C4-2B (cell line): ENCODE data around the gene MYO9B.

Experiments
- H3K27ac ChIP-seq: fragments of 450-650 bp; 2 replicates; pipeline ENCODE4 v1.5.1; 2017
- ZFX ChIP-seq: fragments of 450-650 bp; IDR thresholded peaks from 2 replicates; pipeline ENCODE4 v1.6.1; 2017
- TF ChIP-seq, protein P1 (sequence below): fragments of 450-650 bp; conservative IDR thresholded peaks from 2 replicates; pipeline ENCODE4 v1.5.1; 2017; ENCODE audit warnings: mild to moderate bottlenecking

Gene MYO9B

DNA sequence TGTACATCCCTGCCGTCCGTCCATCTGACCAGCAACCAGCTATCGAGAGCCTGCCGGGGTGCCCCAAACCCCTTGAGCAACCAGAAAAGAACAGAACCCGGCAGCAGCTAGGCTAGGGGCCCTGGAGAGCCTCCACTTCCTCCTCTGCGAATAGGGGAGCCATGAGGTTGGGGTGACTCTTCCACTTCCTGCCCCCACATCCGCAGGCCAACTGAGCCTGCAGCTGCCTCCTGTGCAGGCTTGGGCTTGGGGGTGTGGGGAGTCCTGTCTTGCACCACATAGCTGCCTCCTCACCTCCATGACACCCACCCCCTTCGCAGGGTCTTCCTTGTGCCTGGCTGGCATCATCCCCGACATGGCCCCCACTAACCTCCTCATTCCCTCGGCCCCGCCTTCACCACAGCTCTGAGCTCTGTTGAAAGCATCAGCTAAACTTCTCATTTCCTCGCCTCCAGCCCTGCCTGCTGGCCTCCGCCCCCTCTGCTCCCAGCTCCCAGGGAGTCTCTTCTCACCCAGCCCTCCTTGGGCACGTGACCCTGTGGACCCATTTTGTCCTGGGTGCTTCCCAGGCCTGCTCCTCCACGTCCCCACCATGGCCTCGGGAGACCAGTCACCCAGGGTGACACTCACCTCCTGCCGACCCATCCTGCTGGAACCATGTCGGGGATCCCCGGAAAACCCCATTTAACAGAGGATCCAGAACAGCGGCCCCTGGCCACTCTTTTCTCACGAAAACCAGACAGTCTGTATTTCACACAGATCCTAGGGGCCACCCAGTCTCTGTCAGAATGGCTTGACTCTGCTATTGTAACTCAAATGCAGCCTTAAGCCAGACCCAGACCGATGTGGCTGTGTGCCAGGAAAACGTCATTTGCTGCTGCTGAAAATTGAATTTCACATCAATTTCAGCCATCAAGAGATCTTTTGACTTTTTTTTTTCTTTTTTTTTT is 50.4 kb downstream of the MYO9B start:
- TF ChIP-seq, protein P1, sequence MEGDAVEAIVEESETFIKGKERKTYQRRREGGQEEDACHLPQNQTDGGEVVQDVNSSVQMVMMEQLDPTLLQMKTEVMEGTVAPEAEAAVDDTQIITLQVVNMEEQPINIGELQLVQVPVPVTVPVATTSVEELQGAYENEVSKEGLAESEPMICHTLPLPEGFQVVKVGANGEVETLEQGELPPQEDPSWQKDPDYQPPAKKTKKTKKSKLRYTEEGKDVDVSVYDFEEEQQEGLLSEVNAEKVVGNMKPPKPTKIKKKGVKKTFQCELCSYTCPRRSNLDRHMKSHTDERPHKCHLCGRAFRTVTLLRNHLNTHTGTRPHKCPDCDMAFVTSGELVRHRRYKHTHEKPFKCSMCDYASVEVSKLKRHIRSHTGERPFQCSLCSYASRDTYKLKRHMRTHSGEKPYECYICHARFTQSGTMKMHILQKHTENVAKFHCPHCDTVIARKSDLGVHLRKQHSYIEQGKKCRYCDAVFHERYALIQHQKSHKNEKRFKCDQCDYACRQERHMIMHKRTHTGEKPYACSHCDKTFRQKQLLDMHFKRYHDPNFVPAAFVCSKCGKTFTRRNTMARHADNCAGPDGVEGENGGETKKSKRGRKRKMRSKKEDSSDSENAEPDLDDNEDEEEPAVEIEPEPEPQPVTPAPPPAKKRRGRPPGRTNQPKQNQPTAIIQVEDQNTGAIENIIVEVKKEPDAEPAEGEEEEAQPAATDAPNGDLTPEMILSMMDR: no peak
- TF ChIP-seq ZFX: no peak
- H3K27ac ChIP-seq: no peak overlapping the region

DNA sequence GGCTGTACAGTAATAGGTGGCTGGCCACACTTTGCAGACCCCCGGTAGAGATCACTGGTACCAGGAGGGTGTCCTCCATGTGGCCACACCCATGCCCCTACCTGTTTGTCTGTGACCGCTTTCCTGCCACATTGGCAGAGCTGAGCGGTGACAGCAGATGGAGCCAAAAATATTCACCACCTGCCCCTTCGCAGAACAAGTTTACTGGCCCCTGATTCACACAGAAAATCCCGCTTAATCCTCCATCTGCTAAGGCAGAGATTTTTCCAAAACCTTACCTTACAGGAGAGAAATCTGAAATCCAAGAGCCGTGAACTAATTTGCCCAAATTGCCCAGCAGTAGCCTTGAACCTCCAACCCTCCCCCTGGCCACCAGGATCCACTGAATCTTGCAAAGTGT is 52.1 kb downstream of the MYO9B start:
- TF ChIP-seq ZFX: no peak
- TF ChIP-seq, protein P1: no peak
- no peak overlapping the region for H3K27ac ChIP-seq

DNA sequence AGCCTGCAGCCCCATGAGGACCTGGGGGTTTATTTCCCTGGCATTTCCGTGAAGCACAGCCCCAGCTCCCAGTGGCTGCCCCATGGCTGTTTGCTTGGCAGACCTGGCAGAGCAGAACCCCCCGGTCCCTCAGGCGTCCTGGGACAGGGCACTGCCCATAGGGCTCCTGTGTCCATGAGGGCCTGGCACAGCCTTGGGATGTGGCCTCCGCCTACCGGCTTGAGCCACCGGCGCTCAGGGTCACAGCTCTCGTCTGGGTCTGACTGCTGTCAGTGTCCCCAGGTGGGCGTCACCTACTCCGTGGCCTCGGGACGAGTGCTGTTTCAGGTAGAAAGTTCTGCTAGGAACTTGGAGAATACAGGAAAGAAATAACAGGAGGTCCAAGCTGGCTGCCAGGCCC is 52.8 kb downstream of the MYO9B start:
- H3K27ac ChIP-seq: no peak overlapping the region
- no peak for TF ChIP-seq ZFX
- TF ChIP-seq, protein P1: no peak

DNA sequence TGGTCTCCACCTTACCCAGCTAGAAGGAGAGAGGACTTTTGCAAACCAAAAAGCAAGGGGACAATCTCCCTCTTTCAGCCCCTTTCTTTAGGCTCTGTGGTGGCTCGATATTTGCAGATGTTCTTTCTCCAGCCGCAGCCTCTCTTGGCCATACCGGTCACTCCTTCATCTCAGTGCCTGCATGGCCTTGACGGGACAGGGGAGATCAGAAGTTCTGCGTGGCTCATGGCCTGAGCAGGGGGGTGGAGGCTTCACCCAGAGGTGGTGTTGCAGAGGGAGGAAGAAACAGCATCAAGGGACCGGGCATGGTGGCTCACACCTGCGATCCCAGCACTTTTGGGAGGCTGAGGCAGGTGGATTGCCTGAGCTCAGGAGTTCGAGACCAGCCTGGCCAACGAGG is 53.2 kb downstream of the MYO9B start:
- TF ChIP-seq, protein P1: no peak
- no peak for TF ChIP-seq ZFX
- H3K27ac ChIP-seq: no peak overlapping the region

DNA sequence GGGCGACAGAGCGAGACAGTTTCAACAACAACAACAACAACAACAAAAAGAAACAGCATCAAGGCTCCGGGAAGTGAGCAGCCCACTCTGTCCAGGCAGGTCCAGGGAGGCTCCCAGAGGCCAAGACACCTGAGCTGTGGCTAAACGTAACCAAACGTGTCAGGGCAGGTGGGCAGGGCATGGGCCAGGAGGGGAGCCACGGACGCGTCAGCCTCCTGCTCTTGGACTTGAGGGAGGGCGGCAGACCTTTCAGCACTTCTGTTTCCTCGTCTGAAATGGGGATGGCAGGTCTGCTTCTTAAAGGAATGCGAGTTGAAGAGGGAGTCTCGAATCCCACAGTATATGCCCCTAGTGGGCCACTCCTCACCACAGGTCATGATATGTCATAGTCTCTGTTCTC is 53.8 kb downstream of the MYO9B start:
- no peak overlapping the region for H3K27ac ChIP-seq
- TF ChIP-seq, protein P1: no peak
- TF ChIP-seq ZFX: no peak

GRCh38 chr19:17135001-17135853 is 59.6 kb downstream of the MYO9B start:
- H3K27ac ChIP-seq: no peak overlapping the region

More at GRCh38 chr19:17135001-17135853, 59.6 kb downstream of the MYO9B start:
- TF ChIP-seq, protein P1: no peak
- no peak for TF ChIP-seq ZFX
